ENCODE data around the gene CCDC9B. TPM values are rescaled to one million over a fixed set of nuclear protein-coding genes. Genes with fewer than 3 reads are reported as not detected.

The CCDC9B gene
- total RNA-seq, 2 experiments from 2014 or later = 1.4 to 2.3 TPM

DNA sequence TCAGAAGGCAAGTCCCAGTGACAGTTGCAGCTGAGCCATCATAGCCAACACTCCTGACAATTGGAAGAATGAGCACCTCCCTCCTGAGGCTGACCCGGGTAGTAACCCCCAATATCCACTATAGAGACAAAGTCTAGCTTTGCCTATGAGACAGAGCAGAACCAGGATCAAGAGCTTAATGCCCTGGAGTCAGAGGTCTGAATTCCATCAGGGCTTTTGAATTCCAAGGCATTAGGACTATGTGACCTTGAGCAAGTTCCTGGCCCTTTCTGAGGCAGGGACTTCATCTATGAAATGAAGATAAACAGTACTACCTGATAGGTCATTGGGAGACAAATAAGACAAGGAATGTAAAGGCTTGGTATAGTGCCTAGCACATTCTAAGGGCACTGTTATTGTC lies 20.3 kb downstream of the CCDC9B start:
- Mint-ChIP-seq H3K4me1 (ENCODE audit: low read depth) (peaks cover 16% of the 10 kb centered on the region), H3K27me3 (no peaks in the 10 kb centered on the region), H3K36me3 (ENCODE audit: low read depth) (peaks cover 3% of the 10 kb centered on the region), H3K27ac (no peak overlapping the region), H3K9me3 (no peaks in the 10 kb centered on the region), H3K4me3 (no peak overlapping the region)
- TF ChIP-seq, protein P1, sequence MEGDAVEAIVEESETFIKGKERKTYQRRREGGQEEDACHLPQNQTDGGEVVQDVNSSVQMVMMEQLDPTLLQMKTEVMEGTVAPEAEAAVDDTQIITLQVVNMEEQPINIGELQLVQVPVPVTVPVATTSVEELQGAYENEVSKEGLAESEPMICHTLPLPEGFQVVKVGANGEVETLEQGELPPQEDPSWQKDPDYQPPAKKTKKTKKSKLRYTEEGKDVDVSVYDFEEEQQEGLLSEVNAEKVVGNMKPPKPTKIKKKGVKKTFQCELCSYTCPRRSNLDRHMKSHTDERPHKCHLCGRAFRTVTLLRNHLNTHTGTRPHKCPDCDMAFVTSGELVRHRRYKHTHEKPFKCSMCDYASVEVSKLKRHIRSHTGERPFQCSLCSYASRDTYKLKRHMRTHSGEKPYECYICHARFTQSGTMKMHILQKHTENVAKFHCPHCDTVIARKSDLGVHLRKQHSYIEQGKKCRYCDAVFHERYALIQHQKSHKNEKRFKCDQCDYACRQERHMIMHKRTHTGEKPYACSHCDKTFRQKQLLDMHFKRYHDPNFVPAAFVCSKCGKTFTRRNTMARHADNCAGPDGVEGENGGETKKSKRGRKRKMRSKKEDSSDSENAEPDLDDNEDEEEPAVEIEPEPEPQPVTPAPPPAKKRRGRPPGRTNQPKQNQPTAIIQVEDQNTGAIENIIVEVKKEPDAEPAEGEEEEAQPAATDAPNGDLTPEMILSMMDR (IDR thresholded peaks at IDR 0.05) = no peak
- CTCF ChIA-PET = interaction anchor here (0.6 to 23.8 kb wide), 22 partner anchors 8 to 134 kb away, joined by 3 to 595 read pairs (median 4); partner anchors contain the start of genes ANKRD63, CCDC9B, IVD and KNSTRN
- intact Hi-C loops (cut with micrococcal nuclease) = no loop called here
- POLR2A ChIA-PET = interaction anchor here (0.6 to 2.2 kb wide), 3 partner anchors 12 to 247 kb away, joined by 3 to 7 read pairs (median 5); partner anchors contain the start of gene PLCB2
- DNase-seq (no peak), ATAC-seq (no peak)

DNA sequence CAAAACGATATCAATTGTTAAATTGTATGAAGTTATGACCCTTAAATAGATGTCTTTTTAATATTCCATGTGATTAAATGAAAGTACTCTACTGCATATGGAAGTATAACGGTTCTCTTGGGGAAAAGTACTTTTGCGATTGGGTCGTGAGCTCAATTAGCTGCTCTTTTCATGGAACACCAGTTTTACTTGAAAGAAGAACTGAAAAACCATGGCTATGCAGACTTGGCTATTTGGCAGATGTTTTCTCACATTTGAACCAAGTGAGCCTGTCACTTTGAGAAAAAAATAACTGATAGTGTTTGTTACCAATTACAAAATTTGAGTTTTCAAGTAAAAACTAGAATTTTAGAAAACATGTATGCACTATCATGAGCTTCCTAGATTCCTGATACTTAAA lies 23.2 kb downstream of the CCDC9B start:
- TF ChIP-seq, protein P1 (IDR thresholded peaks at IDR 0.05) = no peak
- CTCF ChIA-PET = interaction anchor here (6.9 to 23.8 kb wide), 3 partner anchors 7 to 44 kb away, joined by 156 to 595 read pairs (median 376); partner anchors contain the start of genes CCDC9B and PLCB2
- Mint-ChIP-seq H3K9me3 (no peaks in the 10 kb centered on the region), H3K27me3 (no peaks in the 10 kb centered on the region), H3K27ac (no peak overlapping the region), H3K4me1 (ENCODE audit: low read depth) (peaks cover 25% of the 10 kb centered on the region), H3K36me3 (ENCODE audit: low read depth) (no peaks in the 10 kb centered on the region), H3K4me3 (no peak overlapping the region)
- no peak for ATAC-seq
- intact Hi-C loops (cut with micrococcal nuclease) = no loop called here
- POLR2A ChIA-PET = interaction anchor here (1.0 kb wide), 1 partner anchor 9 kb away, joined by 9 read pairs; the partner anchor contains the start of gene PLCB2
- DNase-seq = no peak

DNA sequence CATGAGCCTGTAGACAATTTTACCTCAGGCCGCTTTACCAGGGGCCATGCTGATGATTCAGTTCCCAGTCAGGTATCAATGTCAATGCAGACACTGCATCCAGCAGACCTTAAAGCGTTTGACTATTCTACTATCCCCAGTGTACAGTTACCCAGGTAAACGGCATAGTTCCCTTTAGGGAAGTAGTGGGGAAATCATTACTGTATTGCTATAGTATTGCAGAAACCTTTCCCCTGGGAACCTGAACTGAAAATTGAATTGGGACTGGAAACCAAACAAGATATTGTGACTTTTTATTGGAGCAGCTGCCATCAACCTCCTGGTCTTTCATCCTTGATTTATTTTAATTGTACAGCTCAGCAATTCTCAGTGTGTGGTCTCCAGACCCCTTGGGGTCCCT lies 23.8 kb downstream of the CCDC9B start:
- ChIA-PET CTCF (interaction anchor here (1.0 to 23.8 kb wide), 3 partner anchors 20 to 43 kb away, joined by 3 to 595 read pairs (median 376); partner anchors contain the start of gene CCDC9B), POLR2A (interaction anchor here (1.9 kb wide), 1 partner anchor 9 kb away, joined by 9 read pairs; the partner anchor contains the start of gene PLCB2)
- Mint-ChIP-seq H3K27me3 (no peaks in the 10 kb centered on the region), H3K36me3 (ENCODE audit: low read depth) (no peaks in the 10 kb centered on the region), H3K4me1 (ENCODE audit: low read depth) (peaks cover 22% of the 10 kb centered on the region), H3K4me3 (no peak overlapping the region), H3K27ac (no peak overlapping the region), H3K9me3 (no peaks in the 10 kb centered on the region)
- ATAC-seq = no peak
- DNase-seq = no peak
- TF ChIP-seq, protein P1 (IDR thresholded peaks at IDR 0.05) = no peak
- intact Hi-C loops (cut with micrococcal nuclease) = no loop called here

DNA sequence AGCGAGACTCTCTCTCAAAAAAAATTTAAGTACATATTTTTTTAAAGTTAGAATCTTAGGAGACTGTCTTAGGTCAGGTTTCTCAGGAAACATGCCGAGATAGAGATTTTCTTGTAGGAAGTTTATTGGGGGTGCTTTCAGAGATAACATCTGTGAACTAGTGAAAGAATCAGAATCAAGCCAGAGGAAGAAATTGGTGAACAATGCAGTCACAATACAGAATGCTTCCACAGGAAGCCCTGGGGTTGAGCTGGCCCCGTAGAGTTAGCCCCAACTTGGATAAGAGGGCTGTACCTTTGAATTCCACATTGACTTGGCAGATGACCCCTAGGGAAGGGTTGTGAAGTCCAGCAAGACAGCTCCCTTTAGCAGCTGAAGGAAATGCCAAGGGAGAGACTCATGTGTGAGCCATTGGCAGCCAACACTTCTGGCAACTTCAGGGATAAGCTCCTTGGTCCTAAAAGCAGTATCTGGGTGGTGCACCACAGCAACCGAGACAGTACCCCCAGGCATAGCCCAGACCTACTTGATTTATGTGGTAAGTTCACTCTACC lies 25.9 kb downstream of the CCDC9B start:
- H3K9me3 Mint-ChIP-seq = no peaks in the 10 kb centered on the region
- H3K4me1 Mint-ChIP-seq (ENCODE audit: low read depth) = peaks cover 18% of the 10 kb centered on the region
- DNase-seq (no peak), ATAC-seq (no peak)
- ChIA-PET CTCF (interaction anchor here (0.9 to 23.8 kb wide), 6 partner anchors 6 to 269 kb away, joined by 3 to 595 read pairs (median 80); partner anchors contain the start of genes CCDC9B and INAFM2), POLR2A (no interaction called here)
- H3K27me3 Mint-ChIP-seq = no peaks in the 10 kb centered on the region
- no peak overlapping the region for H3K27ac Mint-ChIP-seq
- H3K36me3 Mint-ChIP-seq (ENCODE audit: low read depth) = no peaks in the 10 kb centered on the region
- intact Hi-C loops (cut with micrococcal nuclease) = no loop called here
- TF ChIP-seq, protein P1 (IDR thresholded peaks at IDR 0.05) = no peak
- no peak overlapping the region for H3K4me3 Mint-ChIP-seq

Measured in activated CD8-positive, alpha-beta T cell treated with anti-CD3 and anti-CD28 coated beads for 36 hours (primary cell).